Measurements from ENCODE around the gene CADM4. TPM values are rescaled to one million over a fixed set of nuclear protein-coding genes. Genes with fewer than 3 reads are reported as not detected.
A peak's percentile ranks its signal among the peaks of the same experiment; 100 is the strongest.

CADM4 gene
- total and polyA plus RNA-seq, 9 of the 15 experiments (the other 6 are each of a cell fraction or from before 2014, with no cell fraction given), result 0.03 to 4.6 (median 1.3) TPM

DNA sequence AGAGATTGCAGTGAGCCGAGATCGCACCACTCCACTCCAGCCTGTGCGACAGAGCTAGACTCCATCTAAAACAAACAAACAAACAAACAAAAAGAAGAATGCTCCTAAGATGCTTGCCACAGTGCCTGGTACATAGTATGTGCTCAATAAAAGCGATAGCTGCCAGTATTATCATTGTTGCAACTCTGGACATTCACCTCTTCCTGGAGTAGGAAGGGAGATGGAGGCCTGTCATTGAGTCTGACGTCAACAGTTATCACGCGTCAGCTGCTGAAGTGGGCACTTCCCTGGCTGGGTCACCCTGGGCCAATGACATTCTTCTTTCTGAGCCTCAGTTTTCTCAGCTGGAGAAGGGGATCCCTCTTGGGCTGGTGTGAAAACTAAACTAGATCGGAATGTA, 34.5 kb upstream of the CADM4 start:
- intact Hi-C loops (cut with micrococcal nuclease) (no loop called here), in situ Hi-C loops (cut with MboI) (no loop called here)
- no peak overlapping the region for H3K27ac ChIP-seq (ENCODE audit: extremely low read depth, low read depth, low read length)
- 59% methylated on average over 8 of the region's 8 CpGs for WGBS (ENCODE audit: insufficient coverage, low coverage, missing lambda C conversion rate)
- no peak overlapping the region for H3K4me2 ChIP-seq (ENCODE audit: insufficient read depth, low read length)
- DNase-seq (ENCODE audit: extremely low read depth in 1 of 4, low spot score in 3 of 4) (no peak), FAIRE-seq (peak; percentile 51), ATAC-seq (no peak)
- no peaks in the 10 kb centered on the region for H3K9me1 ChIP-seq (ENCODE audit: control insufficient read depth, insufficient read depth, low read length)
- H3K9me3 ChIP-seq (replicated peaks; ENCODE audit: control insufficient read depth, insufficient read depth, low read depth, low read length), result no peaks in the 10 kb centered on the region
- CTCF ChIA-PET (ENCODE audit: low intra/inter-chr PET ratio), result no interaction called here
- no peaks in the 10 kb centered on the region for H3K79me2 ChIP-seq (ENCODE audit: control insufficient read depth, insufficient read depth, low read length)
- H3K27me3 ChIP-seq (ENCODE audit: control insufficient read depth in 2 of 2, insufficient read depth in 2 of 2, low read length in 2 of 2), result no peaks in the 10 kb centered on the region
- H3K4me1 ChIP-seq (replicated peaks in 1 of 2; ENCODE audit: control insufficient read depth in 2 of 2, insufficient read depth in 2 of 2, low read length in 2 of 2), result peaks cover 28 to 42% of the 10 kb centered on the region in 2 experiments
- H3K9ac ChIP-seq (ENCODE audit: insufficient read depth in 1 of 2, low read depth in 2 of 2, low read length in 2 of 2), result no peak overlapping the region
- H4K20me1 ChIP-seq (replicated peaks; ENCODE audit: control insufficient read depth, insufficient read depth, low read length), result no peaks in the 10 kb centered on the region
- no TSS peak for BruUV-seq (replicated peaks)
- TF ChIP-seq, protein P1, sequence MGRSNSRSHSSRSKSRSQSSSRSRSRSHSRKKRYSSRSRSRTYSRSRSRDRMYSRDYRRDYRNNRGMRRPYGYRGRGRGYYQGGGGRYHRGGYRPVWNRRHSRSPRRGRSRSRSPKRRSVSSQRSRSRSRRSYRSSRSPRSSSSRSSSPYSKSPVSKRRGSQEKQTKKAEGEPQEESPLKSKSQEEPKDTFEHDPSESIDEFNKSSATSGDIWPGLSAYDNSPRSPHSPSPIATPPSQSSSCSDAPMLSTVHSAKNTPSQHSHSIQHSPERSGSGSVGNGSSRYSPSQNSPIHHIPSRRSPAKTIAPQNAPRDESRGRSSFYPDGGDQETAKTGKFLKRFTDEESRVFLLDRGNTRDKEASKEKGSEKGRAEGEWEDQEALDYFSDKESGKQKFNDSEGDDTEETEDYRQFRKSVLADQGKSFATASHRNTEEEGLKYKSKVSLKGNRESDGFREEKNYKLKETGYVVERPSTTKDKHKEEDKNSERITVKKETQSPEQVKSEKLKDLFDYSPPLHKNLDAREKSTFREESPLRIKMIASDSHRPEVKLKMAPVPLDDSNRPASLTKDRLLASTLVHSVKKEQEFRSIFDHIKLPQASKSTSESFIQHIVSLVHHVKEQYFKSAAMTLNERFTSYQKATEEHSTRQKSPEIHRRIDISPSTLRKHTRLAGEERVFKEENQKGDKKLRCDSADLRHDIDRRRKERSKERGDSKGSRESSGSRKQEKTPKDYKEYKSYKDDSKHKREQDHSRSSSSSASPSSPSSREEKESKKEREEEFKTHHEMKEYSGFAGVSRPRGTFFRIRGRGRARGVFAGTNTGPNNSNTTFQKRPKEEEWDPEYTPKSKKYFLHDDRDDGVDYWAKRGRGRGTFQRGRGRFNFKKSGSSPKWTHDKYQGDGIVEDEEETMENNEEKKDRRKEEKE (IDR thresholded peaks at IDR 0.05; ENCODE audit: borderline replicate concordance in 1 of 2, control insufficient read depth in 1 of 2, low read depth in 2 of 2, low read length in 1 of 2), result no peak
- no peak for TF ChIP-seq KDM1A (IDR thresholded peaks at IDR 0.05)
- TF ChIP-seq ATF1 (CRISPR knock-in tag; IDR thresholded peaks at IDR 0.05), result no peak
- TF ChIP-seq ATF1 (tag; IDR thresholded peaks at IDR 0.05), result peak; percentile 56
- TF ChIP-seq BCOR (IDR thresholded peaks at IDR 0.05), result peak; percentile 63
- TF ChIP-seq CREM (IDR thresholded peaks at IDR 0.05; ENCODE audit: low read depth), result peak; percentile 79
- no peak for TF ChIP-seq GABPB1 (CRISPR knock-in tag; IDR thresholded peaks at IDR 0.05)
- TF ChIP-seq ZNF232 (CRISPR knock-in tag; IDR thresholded peaks at IDR 0.05), result no peak
- H2AFZ ChIP-seq (ENCODE audit: low read depth, low read length), result 0 out of 2 replicates have a peak overlapping the region, but pooled peaks have one; percentile 52
- POLR2A ChIA-PET, result interaction anchor here (0.6 to 0.8 kb wide), 2 partner anchors 131 to 213 kb away, joined by 6 to 8 read pairs; no protein-coding TSS in a partner anchor
- no peaks in the 10 kb centered on the region for H3K36me3 ChIP-seq (ENCODE audit: control insufficient read depth, insufficient read depth, low read length)
- H3K4me3 ChIP-seq, result no peak overlapping the region
